DMS53 (cell line): ENCODE measurements around the gene ADSS2.
"Not testable (repeated sequence)": the region's sequence is repeated elsewhere in the genome, so short reads cannot be mapped to it uniquely, and the experiment has no call there.

ENCODE experiments used
- DNase-seq: peaks from one replicate; lab custom pipeline; 2025; lab: John Stamatoyannopoulos, UW

ADSS2 gene

DNA sequence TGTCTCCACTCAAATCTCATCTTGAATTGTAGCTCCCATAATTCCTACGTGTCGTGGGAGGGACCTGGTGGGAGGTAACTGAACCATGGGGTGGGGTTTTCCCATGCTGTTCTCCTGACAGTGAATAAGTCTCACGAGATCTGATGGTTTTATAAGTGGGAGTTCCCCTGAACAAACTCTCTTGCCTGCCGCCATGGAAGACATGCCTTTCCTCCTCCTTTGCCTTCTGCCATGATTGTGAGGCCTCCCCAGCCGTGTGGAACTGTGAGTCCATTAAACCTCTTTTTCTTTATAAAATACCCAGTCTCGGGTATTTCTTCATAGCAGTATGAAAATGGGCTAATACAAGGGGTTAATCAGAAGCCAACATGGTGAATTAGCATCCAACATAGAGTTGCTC lies 86.4 kb downstream of the ADSS2 start:
- not testable (repeated sequence) for DNase-seq

DNA sequence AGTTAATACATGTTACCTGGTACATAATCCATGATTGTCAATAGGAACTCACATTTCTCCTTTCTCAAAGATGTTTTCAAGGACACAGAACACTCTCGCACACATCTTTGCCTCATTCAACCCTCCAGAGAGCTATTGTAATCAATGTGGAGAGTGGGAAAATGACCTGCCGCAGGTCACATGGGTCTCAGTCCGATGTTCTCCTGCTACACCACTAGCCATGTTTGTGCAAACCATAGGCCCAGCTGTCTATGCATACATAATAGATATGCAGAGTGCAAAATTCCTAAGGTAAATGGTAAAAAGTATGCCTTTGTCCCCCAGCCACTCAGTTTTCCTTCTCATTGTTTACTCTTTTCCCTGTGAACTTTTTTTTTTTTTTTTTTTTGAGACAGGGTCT lies 89.2 kb downstream of the ADSS2 start:
- DNase-seq, result no peak

DNA sequence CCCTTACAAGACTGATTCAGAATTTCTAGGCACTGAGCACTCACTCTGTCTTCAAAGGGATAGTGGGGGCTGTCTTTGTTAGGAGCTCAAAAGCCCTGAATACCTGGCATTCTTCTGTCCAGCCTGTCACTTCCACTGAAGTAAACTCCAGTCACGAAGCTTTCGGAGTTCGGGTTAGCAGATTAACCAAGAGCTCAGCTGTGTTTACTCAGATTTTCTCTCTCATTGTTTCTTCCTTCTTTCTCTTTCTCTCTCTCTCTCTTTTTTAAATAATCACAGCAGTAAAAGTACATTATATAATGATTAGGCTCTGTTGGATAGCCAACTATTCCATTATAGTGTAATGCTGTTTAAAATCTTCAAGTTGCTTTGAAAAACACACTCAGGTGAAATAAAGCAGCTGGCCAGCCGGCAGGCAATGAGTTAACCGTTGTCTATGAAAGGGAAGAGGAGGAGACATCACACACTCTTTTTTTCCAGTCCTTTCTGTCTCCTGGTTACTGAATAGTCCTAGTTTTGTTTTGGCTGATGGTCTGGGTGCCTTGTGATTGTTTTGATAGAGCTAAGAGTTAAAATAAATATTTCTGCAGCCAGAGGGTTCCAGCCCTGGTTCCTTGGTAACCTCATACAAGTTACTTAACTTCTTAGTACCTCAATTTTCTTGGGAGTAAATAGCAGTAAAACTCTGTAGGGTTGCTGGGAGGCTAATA lies 89.8 kb downstream of the ADSS2 start:
- peak; percentile 20 for DNase-seq
